Fibroblast of mammary gland (primary cell): Measurements from ENCODE around the gene DGKG.

ENCODE experiments used
- DNase-seq: peaks from one replicate; pipeline ENCODE4 v3.0.0-alpha.2; 2010; ENCODE audit warnings: low read depth
- H3K4me3 ChIP-seq: 2 replicates; pipeline ENCODE4 v1.5.1; 2011; ENCODE audit warnings: low read depth, mild to moderate bottlenecking, low read length, moderate library complexity; ENCODE audit not compliant: control insufficient read depth
- CTCF ChIP-seq: conservative IDR thresholded peaks from 2 replicates; pipeline ENCODE4 v1.5.1; 2011; ENCODE audit warnings: low read depth, low read length, inconsistent platforms; ENCODE audit not compliant: control insufficient read depth, insufficient read depth

Gene DGKG

GRCh38 chr3:186239321-186239720 lies 122.7 kb downstream of the DGKG start:
- no peak for DNase-seq
- H3K4me3 ChIP-seq: no peak overlapping the region
- no peak for TF ChIP-seq CTCF

GRCh38 chr3:186237915-186238314 lies 124.1 kb downstream of the DGKG start:
- no peak overlapping the region for H3K4me3 ChIP-seq
- TF ChIP-seq CTCF: no peak
- DNase-seq: no peak

GRCh38 chr3:186236357-186237020 lies 125.5 kb downstream of the DGKG start:
- no peak for TF ChIP-seq CTCF
- no peak for DNase-seq
- no peak overlapping the region for H3K4me3 ChIP-seq

- DNase-seq: no peak
- TF ChIP-seq CTCF: no peak
- no peak overlapping the region for H3K4me3 ChIP-seq
Measured at GRCh38 chr3:186235554-186235953, 126.5 kb downstream of the DGKG start.

- no peak overlapping the region for H3K4me3 ChIP-seq
- TF ChIP-seq CTCF: no peak
- no peak for DNase-seq
Measured at GRCh38 chr3:186234152-186234551, 127.9 kb downstream of the DGKG start.

GRCh38 chr3:186226482-186226881 lies 135.6 kb downstream of the DGKG start:
- no peak for TF ChIP-seq CTCF
- H3K4me3 ChIP-seq: no peak overlapping the region
- DNase-seq: no peak

- no peak for TF ChIP-seq CTCF
- peak; percentile 14 for DNase-seq
- H3K4me3 ChIP-seq: no peak overlapping the region
Measured at GRCh38 chr3:186225603-186226002, 136.4 kb downstream of the DGKG start.
